SU-DHL-6 (cell line): ENCODE measurements around the gene STXBP5.

Source experiments
- CTCF ChIP-seq: fragments of 200-600 bp; sonication (generic); IDR thresholded peaks from one replicate; pipeline ENCODE4 v1.5.1; 2017; ENCODE audit warnings: antibody characterized with exemption, mild to moderate bottlenecking, low read length, moderate library complexity; ENCODE audit not compliant: insufficient read depth, poor library complexity, severe bottlenecking
- EZH2phosphoT487 ChIP-seq: fragments of 200-600 bp; sonication (generic), shearing (Covaris generic); conservative IDR thresholded peaks from 2 replicates; pipeline ENCODE4 v1.6.1; 2018; ENCODE audit warnings: mild to moderate bottlenecking, antibody characterized with exemption, low read length, moderate library complexity, mixed read lengths

- TF ChIP-seq CTCF, result no peak
- TF ChIP-seq EZH2phosphoT487, result no peak
Observed at GRCh38 chr6:147204843-147205311, 660 bp downstream of the STXBP5 start.
